K562 (cell line): ENCODE data around the gene RTL5.

Experiments used
- CTCF ChIP-seq, 3 experiments: IDR thresholded peaks in 2 of 3; conservative IDR thresholded peaks in 1 of 3; 2 replicates each; pipeline ENCODE4 v1.5.1; 2011 to 2012; ENCODE audit warnings: low read length in 3 of 3, mild to moderate bottlenecking in 3 of 3, control low read depth in 2 of 3, improper control_type of control experiment in 1 of 3, inconsistent platforms in 1 of 3, low read depth in 1 of 3, mixed read lengths in 1 of 3, moderate library complexity in 1 of 3; ENCODE audit not compliant: insufficient read depth in 2 of 3
- POLR2AphosphoS5 ChIP-seq: IDR thresholded peaks from 2 replicates; pipeline ENCODE4 v1.6.1; 2011; ENCODE audit warnings: mild to moderate bottlenecking, low read depth, low read length, moderate library complexity; ENCODE audit not compliant: control insufficient read depth, insufficient read depth
- RFX5 ChIP-seq: IDR thresholded peaks from 2 replicates; pipeline ENCODE4 v1.6.1; 2011; ENCODE audit warnings: low read depth, mild to moderate bottlenecking, improper control_type of control experiment, low read length
- SMARCA4 ChIP-seq: fragments of 450-650 bp; IDR thresholded peaks from 2 replicates; pipeline ENCODE4 v1.6.1; 2016
- ZBTB40 ChIP-seq, 2 experiments: fragments of 450-650 bp in 1 of 2; sonication (generic) in 1 of 2; formaldehyde crosslinking in 1 of 2; IDR thresholded peaks; 2 replicates each; pipeline versions ENCODE4 v1.7.1 to v1.9.0; 2016 to 2022; ENCODE audit warnings: inconsistent platforms in 1 of 2, mild to moderate bottlenecking in 1 of 2, missing genetic modification reagents in 1 of 2

GRCh38 chrX:72080150-72080549 is 51.6 kb downstream of the RTL5 start:
- TF ChIP-seq CTCF (IDR thresholded peaks at IDR 0.05 in 2 of 3, conservative IDR thresholded peaks at IDR 0.05 in 1 of 3; ENCODE audit: insufficient read depth in 2 of 3, low read depth in 1 of 3, low read length in 3 of 3) = no peak
- no peak for TF ChIP-seq ZBTB40 (IDR thresholded peaks at IDR 0.05)
- no peak for TF ChIP-seq ZBTB40 (CRISPR knock-in tag; IDR thresholded peaks at IDR 0.05)
- TF ChIP-seq SMARCA4 = no peak
- no peak for TF ChIP-seq RFX5
- no peak for TF ChIP-seq POLR2AphosphoS5
